ENCODE results near the gene ZC2HC1B.

Gene ZC2HC1B

GRCh38 chr6:143967706-143968376, 103.6 kb downstream of the ZC2HC1B start:
- H3K4me3 ChIP-seq (replicated peaks; ENCODE audit: insufficient read depth, low read length) = no peak overlapping the region
- TF ChIP-seq POLR2AphosphoS5 (IDR thresholded peaks at IDR 0.05; ENCODE audit: low read depth) (0 out of 2 replicates have a peak, but pooled peaks have one; percentile 33), REST (IDR thresholded peaks at IDR 0.05; ENCODE audit: insufficient replicate concordance, low read depth) (no peak)
- DNase-seq (ENCODE audit: low read depth in 1 of 2, low spot score in 1 of 2) = peak; percentile 41 to 48
- no peaks in the 10 kb centered on the region for H3K27me3 ChIP-seq (ENCODE audit: insufficient read depth, poor library complexity, severe bottlenecking)
- peak overlapping the region; percentile 62 for H3K27ac ChIP-seq (replicated peaks)

- H3K4me3 ChIP-seq (replicated peaks; ENCODE audit: insufficient read depth, low read length) = no peak overlapping the region
- DNase-seq (ENCODE audit: low read depth in 1 of 2, low spot score in 1 of 2) = no peak
- H3K27ac ChIP-seq (replicated peaks) = peak overlapping the region; percentile 35
- no peaks in the 10 kb centered on the region for H3K27me3 ChIP-seq (ENCODE audit: insufficient read depth, poor library complexity, severe bottlenecking)
- TF ChIP-seq SPI1 (IDR thresholded peaks at IDR 0.05; ENCODE audit: borderline replicate concordance, low read depth) = no peak
- no peak for TF ChIP-seq CTCF (IDR thresholded peaks at IDR 0.05; ENCODE audit: insufficient read depth, low read length)
- no peak for TF ChIP-seq REST (IDR thresholded peaks at IDR 0.05; ENCODE audit: insufficient replicate concordance, low read depth)
- TF ChIP-seq GABPA (IDR thresholded peaks at IDR 0.05; ENCODE audit: low read depth) = no peak
- TF ChIP-seq POLR2AphosphoS5 (IDR thresholded peaks at IDR 0.05; ENCODE audit: low read depth) = no peak
These were observed 104.8 kb downstream of the ZC2HC1B start for GRCh38 chr6:143969077-143969476.

- no peak for TF ChIP-seq POLR2AphosphoS5 (IDR thresholded peaks at IDR 0.05; ENCODE audit: low read depth)
- TF ChIP-seq SPI1 (IDR thresholded peaks at IDR 0.05; ENCODE audit: borderline replicate concordance, low read depth) = no peak
- no peak for TF ChIP-seq REST (IDR thresholded peaks at IDR 0.05; ENCODE audit: insufficient replicate concordance, low read depth)
- no peak for TF ChIP-seq GABPA (IDR thresholded peaks at IDR 0.05; ENCODE audit: low read depth)
- TF ChIP-seq CTCF (IDR thresholded peaks at IDR 0.05; ENCODE audit: insufficient read depth, low read length) = no peak
- H3K27me3 ChIP-seq (ENCODE audit: insufficient read depth, poor library complexity, severe bottlenecking) = no peaks in the 10 kb centered on the region
- H3K27ac ChIP-seq (replicated peaks) = no peak overlapping the region
- DNase-seq (ENCODE audit: low read depth in 1 of 2, low spot score in 1 of 2) = no peak
- no peak overlapping the region for H3K4me3 ChIP-seq (replicated peaks; ENCODE audit: insufficient read depth, low read length)
These were observed 106.4 kb downstream of the ZC2HC1B start for GRCh38 chr6:143970456-143971218.
